Measurements from ENCODE around the gene CELSR1. TPM values are rescaled to one million over a fixed set of nuclear protein-coding genes. Genes with fewer than 3 reads are reported as not detected.

The CELSR1 gene
- total RNA-seq, 1 donor from 2014 or later = 0.27 TPM

GRCh38 chr22:46450931-46451561 is 86.4 kb downstream of the CELSR1 start:
- no peak overlapping the region for H3K27ac Mint-ChIP-seq (ENCODE audit: unreplicated experiment)
- H3K4me1 Mint-ChIP-seq (ENCODE audit: low read depth, unreplicated experiment) = peaks cover 12% of the 10 kb centered on the region
- DNase-seq = no peak
- peaks cover 2% of the 10 kb centered on the region for H3K9me3 Mint-ChIP-seq (ENCODE audit: unreplicated experiment)
- peaks cover 2% of the 10 kb centered on the region for H3K27me3 Mint-ChIP-seq (ENCODE audit: unreplicated experiment)
- no peaks in the 10 kb centered on the region for H3K36me3 Mint-ChIP-seq (ENCODE audit: unreplicated experiment)
- no peak overlapping the region for H3K4me3 Mint-ChIP-seq (ENCODE audit: unreplicated experiment)
- TF ChIP-seq CTCF (IDR thresholded peaks at IDR 0.05; ENCODE audit: partially characterized antibody, unreplicated experiment) = no peak

- no peak for DNase-seq
- TF ChIP-seq CTCF (IDR thresholded peaks at IDR 0.05; ENCODE audit: partially characterized antibody, unreplicated experiment) = no peak
- H3K4me1 Mint-ChIP-seq (ENCODE audit: low read depth, unreplicated experiment) = peaks cover 12% of the 10 kb centered on the region
- no peaks in the 10 kb centered on the region for H3K36me3 Mint-ChIP-seq (ENCODE audit: unreplicated experiment)
- peaks cover 2% of the 10 kb centered on the region for H3K27me3 Mint-ChIP-seq (ENCODE audit: unreplicated experiment)
- peaks cover 2% of the 10 kb centered on the region for H3K9me3 Mint-ChIP-seq (ENCODE audit: unreplicated experiment)
- no peak overlapping the region for H3K27ac Mint-ChIP-seq (ENCODE audit: unreplicated experiment)
- H3K4me3 Mint-ChIP-seq (ENCODE audit: unreplicated experiment) = no peak overlapping the region
Observed at GRCh38 chr22:46449974-46450745, 87.3 kb downstream of the CELSR1 start.

GRCh38 chr22:46449116-46449691 is 88.2 kb downstream of the CELSR1 start:
- peaks cover 6% of the 10 kb centered on the region for H3K4me1 Mint-ChIP-seq (ENCODE audit: low read depth, unreplicated experiment)
- no peak for TF ChIP-seq CTCF (IDR thresholded peaks at IDR 0.05; ENCODE audit: partially characterized antibody, unreplicated experiment)
- no peak overlapping the region for H3K4me3 Mint-ChIP-seq (ENCODE audit: unreplicated experiment)
- no peaks in the 10 kb centered on the region for H3K27me3 Mint-ChIP-seq (ENCODE audit: unreplicated experiment)
- no peak for DNase-seq
- no peaks in the 10 kb centered on the region for H3K36me3 Mint-ChIP-seq (ENCODE audit: unreplicated experiment)
- no peak overlapping the region for H3K27ac Mint-ChIP-seq (ENCODE audit: unreplicated experiment)
- no peaks in the 10 kb centered on the region for H3K9me3 Mint-ChIP-seq (ENCODE audit: unreplicated experiment)

GRCh38 chr22:46448333-46448732 is 89.1 kb downstream of the CELSR1 start:
- no peaks in the 10 kb centered on the region for H3K9me3 Mint-ChIP-seq (ENCODE audit: unreplicated experiment)
- no peak for DNase-seq
- H3K4me3 Mint-ChIP-seq (ENCODE audit: unreplicated experiment) = no peak overlapping the region
- no peak for TF ChIP-seq CTCF (IDR thresholded peaks at IDR 0.05; ENCODE audit: partially characterized antibody, unreplicated experiment)
- H3K27me3 Mint-ChIP-seq (ENCODE audit: unreplicated experiment) = peaks cover 2% of the 10 kb centered on the region
- no peaks in the 10 kb centered on the region for H3K36me3 Mint-ChIP-seq (ENCODE audit: unreplicated experiment)
- H3K4me1 Mint-ChIP-seq (ENCODE audit: low read depth, unreplicated experiment) = peaks cover 5% of the 10 kb centered on the region
- no peak overlapping the region for H3K27ac Mint-ChIP-seq (ENCODE audit: unreplicated experiment)

- Mint-ChIP-seq H3K4me1 (ENCODE audit: low read depth, unreplicated experiment) (peaks cover 5% of the 10 kb centered on the region), H3K4me3 (ENCODE audit: unreplicated experiment) (no peak overlapping the region), H3K27me3 (ENCODE audit: unreplicated experiment) (peaks cover 3% of the 10 kb centered on the region), H3K27ac (ENCODE audit: unreplicated experiment) (no peak overlapping the region), H3K36me3 (ENCODE audit: unreplicated experiment) (no peaks in the 10 kb centered on the region), H3K9me3 (ENCODE audit: unreplicated experiment) (no peaks in the 10 kb centered on the region)
- DNase-seq = no peak
- no peak for TF ChIP-seq CTCF (IDR thresholded peaks at IDR 0.05; ENCODE audit: partially characterized antibody, unreplicated experiment)
Observed at GRCh38 chr22:46447906-46448305, 89.5 kb downstream of the CELSR1 start.

Measured in glutamatergic neuron (in vitro differentiated cells).